Measurements from ENCODE around the gene BATF. TPM values are rescaled to one million over a fixed set of nuclear protein-coding genes. Genes with fewer than 3 reads are reported as not detected.

BATF gene
- total RNA-seq, 2 donors from 2014 or later, result 1.4 to 6.2 TPM

DNA sequence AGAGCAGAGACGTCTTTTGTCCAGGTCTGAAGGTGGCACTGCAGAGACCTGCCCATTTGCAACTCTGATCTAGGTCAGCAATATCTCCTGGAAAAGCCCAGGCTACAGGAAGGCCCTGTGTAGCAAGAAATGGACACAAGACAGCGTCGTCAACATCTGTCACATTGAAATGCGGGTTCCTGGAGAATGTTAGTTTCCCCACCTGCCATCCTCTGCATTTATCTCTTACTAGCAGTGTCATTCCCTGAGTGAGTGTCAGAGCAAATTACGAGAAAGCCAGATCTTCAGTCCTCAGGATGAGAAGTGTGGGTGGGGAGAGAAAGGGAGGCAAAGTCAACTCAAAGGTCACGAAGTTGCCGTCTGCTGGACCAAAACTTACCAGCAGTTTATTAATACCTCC lies 28.8 kb downstream of the BATF start:
- H3K4me3 ChIP-seq, result no peak overlapping the region
- no peak overlapping the region for H3K27ac ChIP-seq
- no peaks in the 10 kb centered on the region for H3K9me3 ChIP-seq
- no peak for DNase-seq (ENCODE audit: low spot score)
- H3K36me3 ChIP-seq, result no peaks in the 10 kb centered on the region
- TF ChIP-seq CTCF (IDR thresholded peaks at IDR 0.05), result no peak
- H3K27me3 ChIP-seq, result no peaks in the 10 kb centered on the region
- peaks cover 0 to 4% of the 10 kb centered on the region in 2 donors for H3K4me1 ChIP-seq

GRCh38 chr14:75553157-75553556 lies 30.9 kb downstream of the BATF start:
- H3K27me3 ChIP-seq, result no peaks in the 10 kb centered on the region
- TF ChIP-seq CTCF (IDR thresholded peaks at IDR 0.05), result no peak
- no peaks in the 10 kb centered on the region for H3K9me3 ChIP-seq
- DNase-seq (ENCODE audit: low spot score), result no peak
- no peaks in the 10 kb centered on the region for H3K4me1 ChIP-seq
- H3K4me3 ChIP-seq, result no peak overlapping the region
- H3K27ac ChIP-seq, result no peak overlapping the region
- no peaks in the 10 kb centered on the region for H3K36me3 ChIP-seq

DNA sequence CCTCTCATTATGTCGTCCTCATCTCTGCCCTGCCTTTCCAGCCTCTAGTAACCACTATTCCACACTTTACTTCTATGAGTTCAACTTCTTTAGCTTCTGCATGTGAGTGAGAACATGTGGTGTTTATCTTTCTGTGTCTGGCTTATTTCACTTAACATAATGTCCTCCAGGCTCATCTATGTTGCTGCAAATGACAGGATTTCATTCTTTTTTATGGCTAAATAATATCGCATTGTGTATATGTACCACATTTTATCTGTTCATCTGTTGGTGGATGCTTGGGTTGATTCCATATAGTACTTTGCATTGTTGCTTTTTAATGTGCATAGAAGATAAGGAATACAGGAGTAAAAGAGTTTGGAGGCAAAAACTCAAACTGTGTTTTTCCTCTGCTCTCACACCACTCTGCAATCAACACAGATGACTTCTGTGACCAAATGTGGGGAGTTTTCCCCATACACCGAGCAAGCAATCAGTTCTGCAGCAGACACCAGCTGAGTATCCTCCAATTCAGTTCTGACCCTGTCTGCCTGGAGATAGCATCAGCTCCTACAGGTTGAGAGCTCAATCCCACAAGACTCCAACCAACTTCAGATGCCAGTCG lies 31.6 kb downstream of the BATF start:
- H3K4me1 ChIP-seq, result no peaks in the 10 kb centered on the region
- no peaks in the 10 kb centered on the region for H3K9me3 ChIP-seq
- H3K27me3 ChIP-seq, result no peaks in the 10 kb centered on the region
- no peak for DNase-seq (ENCODE audit: low spot score)
- H3K4me3 ChIP-seq, result no peak overlapping the region
- H3K36me3 ChIP-seq, result no peaks in the 10 kb centered on the region
- TF ChIP-seq CTCF (IDR thresholded peaks at IDR 0.05), result no peak
- no peak overlapping the region for H3K27ac ChIP-seq

DNA sequence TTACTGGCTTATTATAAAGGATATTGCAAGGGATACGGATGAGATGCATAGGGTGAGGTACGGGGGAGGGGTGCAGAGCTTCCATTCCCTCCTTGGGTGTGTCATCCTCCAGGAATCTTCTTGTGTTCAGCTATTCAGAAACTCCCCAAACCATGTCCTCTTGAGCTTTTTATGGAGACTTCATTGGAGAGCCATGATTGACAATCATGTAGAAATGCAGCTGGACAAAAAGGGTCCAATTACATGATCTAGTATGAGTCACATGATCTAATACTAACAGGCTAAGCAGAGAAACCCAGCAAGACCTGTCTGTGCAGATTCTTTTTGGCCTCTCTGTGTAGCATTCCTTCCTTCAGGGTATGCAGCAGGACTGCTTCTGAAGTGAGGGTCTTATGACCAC lies 32.2 kb downstream of the BATF start:
- no peak overlapping the region for H3K27ac ChIP-seq
- H3K4me3 ChIP-seq, result no peak overlapping the region
- H3K4me1 ChIP-seq, result no peaks in the 10 kb centered on the region
- no peaks in the 10 kb centered on the region for H3K9me3 ChIP-seq
- H3K27me3 ChIP-seq, result no peaks in the 10 kb centered on the region
- TF ChIP-seq CTCF (IDR thresholded peaks at IDR 0.05), result no peak
- H3K36me3 ChIP-seq, result no peaks in the 10 kb centered on the region
- no peak for DNase-seq (ENCODE audit: low spot score)

- Histone ChIP-seq H3K27ac (no peak overlapping the region), H3K4me1 (peaks cover 0 to 6% of the 10 kb centered on the region in 2 donors), H3K27me3 (no peaks in the 10 kb centered on the region), H3K4me3 (no peak overlapping the region), H3K36me3 (no peaks in the 10 kb centered on the region), H3K9me3 (no peaks in the 10 kb centered on the region)
- TF ChIP-seq CTCF (IDR thresholded peaks at IDR 0.05), result no peak
- DNase-seq (ENCODE audit: low spot score), result no peak
These were observed 36.2 kb downstream of the BATF start for GRCh38 chr14:75558440-75558839.

DNA sequence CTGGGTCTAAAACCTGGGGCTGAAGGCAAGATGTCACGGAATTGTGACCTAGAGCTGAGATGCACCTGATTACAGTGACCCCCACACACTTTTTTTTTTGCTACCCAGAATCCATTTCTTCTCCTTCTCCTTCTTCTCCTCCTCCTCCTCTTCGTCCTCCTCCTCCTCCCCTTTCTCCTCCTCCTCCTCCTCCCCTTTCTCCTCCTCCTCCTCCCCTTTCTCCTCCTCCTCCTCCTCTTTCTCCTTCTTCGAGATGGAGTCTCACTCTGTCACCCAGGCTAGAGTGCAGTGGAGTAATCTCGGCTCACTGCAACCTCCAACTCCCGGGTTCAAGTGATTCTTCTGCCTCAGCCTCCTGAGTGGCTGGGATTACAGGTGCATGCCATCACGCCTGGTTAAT lies 36.8 kb downstream of the BATF start:
- H3K4me1 ChIP-seq, result peaks cover 0 to 6% of the 10 kb centered on the region in 2 donors
- no peak for TF ChIP-seq CTCF (IDR thresholded peaks at IDR 0.05)
- H3K9me3 ChIP-seq, result no peaks in the 10 kb centered on the region
- no peak overlapping the region for H3K4me3 ChIP-seq
- DNase-seq (ENCODE audit: low spot score), result no peak
- no peaks in the 10 kb centered on the region for H3K27me3 ChIP-seq
- H3K36me3 ChIP-seq, result no peaks in the 10 kb centered on the region
- no peak overlapping the region for H3K27ac ChIP-seq

Data from right atrium auricular region (tissue), 2 donors.